Iris pigment epithelial cell (primary cell): ENCODE data around the gene RALA.

ENCODE experiments used
- DNase-seq: peaks from one replicate; pipeline ENCODE4 v3.0.0-alpha.2; 2011; ENCODE audit warnings: low read depth

Gene RALA

DNA sequence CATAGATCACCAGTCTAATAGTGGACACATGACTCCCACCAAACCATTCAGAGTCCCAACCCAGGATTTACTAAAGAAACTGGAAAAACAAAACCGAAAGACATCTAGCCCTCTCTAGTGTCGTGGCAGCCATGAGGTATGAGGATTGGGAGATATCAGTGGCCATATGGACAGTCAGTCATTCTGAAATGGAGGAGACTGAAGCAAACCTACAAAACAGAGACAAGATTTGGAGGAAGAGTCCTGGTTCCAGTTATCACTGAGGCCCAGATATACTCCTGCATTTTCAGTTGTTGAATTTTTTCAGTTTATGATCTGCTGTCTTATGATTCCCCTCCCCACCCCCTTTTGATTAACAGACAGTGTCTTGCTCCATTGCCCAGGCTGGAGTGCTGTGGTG lies 9.1 kb upstream of the RALA start:
- no peak for DNase-seq

DNA sequence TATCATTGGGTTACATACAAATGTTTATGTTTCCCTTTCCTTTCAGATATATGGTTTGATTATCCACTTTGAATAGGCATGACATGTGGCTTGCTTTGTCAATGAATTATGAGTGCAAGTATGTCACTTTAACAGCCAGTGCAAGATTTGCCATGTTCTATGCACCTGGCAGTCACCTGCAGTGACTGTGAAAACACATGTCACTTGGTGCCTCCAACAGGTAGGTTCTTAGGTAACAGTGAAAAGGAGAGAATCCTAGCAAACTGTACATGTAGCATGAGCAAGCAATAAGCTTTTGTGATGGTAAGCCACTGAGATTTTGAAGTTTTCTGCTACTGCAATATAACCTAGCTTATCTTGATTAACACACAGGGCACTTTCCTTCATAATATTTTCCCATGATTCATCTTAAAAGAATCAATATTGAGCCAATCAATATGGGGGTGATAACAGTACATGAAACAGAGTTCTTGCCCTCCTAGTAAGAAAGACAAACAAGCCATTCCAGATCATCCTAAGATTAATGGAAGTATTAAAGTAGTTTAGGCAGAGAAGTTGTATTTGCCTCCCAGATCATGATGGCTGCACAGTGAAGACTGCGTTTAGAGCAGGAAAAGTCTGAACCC lies 7.9 kb upstream of the RALA start:
- no peak for DNase-seq

DNA sequence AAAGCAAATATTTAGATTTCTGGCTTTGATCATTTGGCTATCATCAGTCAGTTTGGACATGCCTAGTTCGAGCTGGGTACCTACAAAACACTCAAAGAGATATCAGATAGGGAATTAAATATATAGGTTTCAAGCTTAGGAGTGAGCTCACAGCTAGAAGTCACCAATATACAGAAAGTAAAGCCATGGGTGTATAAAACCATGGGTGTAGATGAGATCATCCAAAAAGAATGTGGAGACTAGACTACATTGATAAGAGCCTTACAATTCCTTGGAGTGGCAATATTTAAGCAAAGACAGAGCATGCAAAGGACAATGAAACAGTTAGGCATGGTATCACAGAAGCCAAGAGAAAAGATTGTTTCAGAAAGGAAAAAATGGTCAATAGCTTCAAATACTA lies 7.2 kb upstream of the RALA start:
- peak; percentile 69 for DNase-seq

DNA sequence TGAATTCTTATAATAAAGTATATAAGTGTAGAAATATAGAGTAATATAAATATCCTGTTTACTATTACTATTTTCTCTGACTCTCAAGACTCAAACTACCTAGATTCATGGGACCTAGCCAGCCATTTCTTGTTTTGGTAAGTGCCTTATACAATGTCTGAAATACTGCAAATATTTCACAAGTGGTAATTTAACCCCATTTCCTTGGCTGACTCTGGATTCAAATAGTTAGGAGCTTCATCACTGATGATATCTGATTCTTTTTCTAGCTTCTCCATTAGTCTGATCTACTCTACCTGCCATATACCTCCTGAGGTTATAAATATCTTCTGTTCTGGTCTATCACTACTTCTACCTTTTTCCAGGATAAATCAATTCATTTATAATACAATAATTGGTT lies 6.4 kb upstream of the RALA start:
- peak; percentile 84 for DNase-seq

DNA sequence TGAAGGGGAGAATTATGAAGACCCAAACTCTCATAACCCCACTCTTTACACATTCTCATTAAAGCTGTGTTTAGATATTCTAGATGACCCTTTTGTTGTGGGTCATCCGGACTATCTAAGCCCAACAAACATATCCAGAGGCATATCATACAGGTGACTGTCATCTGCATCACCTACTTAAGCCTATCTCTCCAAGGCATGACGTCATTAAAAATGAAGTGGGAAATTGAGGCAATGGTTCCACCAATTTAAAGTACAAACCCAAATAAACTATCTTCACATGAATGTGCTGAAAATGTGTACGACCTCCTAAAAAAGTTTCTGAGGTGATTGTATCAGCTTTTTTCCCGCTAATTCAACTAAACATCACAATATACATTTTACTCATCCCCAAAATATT lies 4.5 kb upstream of the RALA start:
- DNase-seq, result no peak

DNA sequence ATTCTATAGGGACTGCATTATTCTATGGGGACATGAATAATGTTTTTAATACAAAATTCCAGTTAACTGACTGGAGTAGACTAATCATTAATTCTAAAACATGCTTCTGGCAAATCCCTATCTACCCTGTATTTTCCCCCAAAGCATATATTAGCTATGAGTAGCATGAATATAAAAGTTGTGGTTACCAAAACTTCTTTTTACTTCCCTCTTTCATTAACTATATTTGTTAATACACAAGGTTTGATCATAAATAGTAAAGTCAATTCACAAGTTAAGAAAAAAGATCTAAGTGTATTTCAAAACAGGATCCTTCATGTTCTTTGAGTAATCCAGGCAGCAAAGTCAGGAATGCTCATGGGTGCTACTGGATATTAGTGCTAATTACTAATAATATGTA lies 2.9 kb upstream of the RALA start:
- no peak for DNase-seq

DNA sequence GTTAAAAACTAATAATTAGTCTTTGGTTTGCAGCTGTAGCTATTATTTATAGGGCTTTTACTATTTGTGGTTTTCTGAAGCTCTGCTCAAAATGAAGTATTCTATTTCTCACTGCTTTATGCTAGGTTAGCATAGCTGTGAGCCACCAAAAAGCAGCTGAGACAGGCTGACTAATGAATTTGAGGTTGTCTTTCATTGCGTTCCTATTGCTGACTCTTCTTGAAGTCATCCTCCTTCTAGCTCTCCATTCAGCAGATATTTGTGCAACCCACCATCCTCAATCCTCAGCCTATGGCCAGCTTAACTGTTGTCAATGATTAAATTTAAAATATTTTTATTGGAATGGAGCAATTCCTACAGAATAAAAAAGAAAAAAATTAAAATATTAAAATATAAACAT lies 2.1 kb upstream of the RALA start:
- peak; percentile 97 for DNase-seq

DNA sequence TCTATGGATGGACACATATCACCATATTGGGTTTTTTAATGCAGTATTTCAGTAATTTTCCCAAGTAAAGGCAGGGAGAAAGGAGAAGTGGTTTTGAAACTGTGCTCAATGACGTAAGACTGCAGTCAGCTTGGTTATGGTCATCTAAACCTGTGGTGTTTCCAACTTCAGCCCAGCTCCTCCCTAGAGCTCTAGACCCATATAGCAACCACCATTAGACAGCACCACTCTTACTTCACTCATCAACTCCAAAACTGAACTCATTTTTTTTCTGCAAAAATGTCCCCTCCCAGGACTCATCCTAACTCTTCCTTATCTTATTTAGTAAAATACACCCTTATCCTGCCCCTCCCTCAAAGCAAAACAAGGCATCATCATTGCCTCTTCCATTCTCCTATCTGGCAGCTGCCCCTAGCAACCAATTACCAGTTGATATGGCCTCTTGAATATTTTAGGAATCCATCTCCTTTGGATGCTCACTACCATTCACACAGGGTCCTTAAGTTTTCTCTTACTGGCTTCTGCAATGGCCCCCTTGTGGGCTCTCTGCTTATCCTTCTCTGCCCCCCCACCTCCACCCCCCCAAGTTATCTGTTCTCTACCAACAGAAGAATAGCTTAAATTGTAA lies 1.5 kb upstream of the RALA start:
- DNase-seq, result no peak

DNA sequence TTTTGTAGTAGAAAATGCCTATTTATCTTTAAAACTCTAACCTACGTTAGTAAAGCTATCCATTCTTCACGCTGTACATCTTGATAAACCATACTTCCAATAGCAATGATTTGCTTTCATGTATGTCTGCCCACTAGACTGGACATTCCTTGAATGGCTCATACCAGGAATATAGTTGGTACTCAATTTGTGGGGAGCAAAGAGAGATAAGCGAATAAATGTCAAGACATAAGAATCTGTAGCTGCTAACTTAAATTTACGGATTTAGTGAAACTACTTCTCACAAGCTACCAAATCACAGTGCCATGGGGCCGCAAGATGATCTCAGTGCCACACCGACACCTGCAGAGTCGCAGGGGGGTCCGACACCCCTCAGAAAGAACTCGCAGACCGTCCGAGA lies 763 bp upstream of the RALA start:
- no peak for DNase-seq

DNA sequence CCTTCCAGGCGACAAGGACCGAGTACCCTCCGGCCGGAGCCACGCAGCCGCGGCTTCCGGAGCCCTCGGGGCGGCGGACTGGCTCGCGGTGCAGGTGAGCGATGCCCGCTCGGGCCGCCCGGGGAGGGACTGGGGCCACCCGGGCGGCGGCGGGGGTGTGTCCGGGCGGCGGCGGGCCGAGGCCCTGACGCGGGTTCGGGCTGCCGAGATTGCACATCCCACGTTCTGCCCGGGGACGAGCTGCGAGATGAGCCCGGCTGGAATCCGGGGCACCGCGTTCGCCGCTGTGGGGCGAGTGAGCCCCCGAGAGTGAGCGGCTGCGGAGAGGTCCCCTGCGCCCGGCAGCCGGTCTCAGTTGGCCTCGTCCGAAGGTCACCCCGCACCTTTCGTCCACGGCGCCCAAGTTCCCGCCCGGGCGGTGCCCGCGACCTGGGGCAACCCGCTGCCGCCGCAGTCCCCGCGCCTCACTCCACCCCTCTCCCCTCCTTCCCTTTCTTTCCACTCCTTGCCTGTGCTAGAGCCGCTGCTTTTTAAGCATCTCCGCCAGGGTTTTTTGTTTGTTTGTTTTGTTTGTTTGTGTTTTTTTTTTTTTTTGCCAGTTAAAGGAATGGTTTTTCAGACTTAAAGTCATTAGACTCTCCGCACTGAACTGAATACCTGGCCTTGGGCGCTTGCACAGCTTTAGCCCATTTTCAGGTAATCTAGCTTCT lies 515 bp downstream of the RALA start:
- DNase-seq, result no peak

DNA sequence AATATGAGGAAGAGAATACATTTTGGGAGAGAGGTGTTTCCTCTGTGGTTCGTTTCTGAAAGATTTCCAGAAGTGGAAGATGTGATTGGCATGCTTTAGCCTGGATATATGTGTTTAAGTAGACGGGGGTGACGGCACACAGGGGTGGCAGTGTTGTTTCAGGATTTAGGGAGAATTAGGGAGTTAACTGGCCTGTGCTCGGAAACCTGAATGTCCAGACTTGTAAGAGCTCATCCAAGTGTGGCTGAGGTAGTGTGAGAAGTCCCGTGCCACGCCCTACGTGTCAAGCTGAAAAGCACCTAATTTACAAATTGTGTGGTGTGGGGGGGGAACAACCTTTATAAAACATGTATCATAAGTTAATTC lies 1.1 kb downstream of the RALA start:
- DNase-seq, result no peak

DNA sequence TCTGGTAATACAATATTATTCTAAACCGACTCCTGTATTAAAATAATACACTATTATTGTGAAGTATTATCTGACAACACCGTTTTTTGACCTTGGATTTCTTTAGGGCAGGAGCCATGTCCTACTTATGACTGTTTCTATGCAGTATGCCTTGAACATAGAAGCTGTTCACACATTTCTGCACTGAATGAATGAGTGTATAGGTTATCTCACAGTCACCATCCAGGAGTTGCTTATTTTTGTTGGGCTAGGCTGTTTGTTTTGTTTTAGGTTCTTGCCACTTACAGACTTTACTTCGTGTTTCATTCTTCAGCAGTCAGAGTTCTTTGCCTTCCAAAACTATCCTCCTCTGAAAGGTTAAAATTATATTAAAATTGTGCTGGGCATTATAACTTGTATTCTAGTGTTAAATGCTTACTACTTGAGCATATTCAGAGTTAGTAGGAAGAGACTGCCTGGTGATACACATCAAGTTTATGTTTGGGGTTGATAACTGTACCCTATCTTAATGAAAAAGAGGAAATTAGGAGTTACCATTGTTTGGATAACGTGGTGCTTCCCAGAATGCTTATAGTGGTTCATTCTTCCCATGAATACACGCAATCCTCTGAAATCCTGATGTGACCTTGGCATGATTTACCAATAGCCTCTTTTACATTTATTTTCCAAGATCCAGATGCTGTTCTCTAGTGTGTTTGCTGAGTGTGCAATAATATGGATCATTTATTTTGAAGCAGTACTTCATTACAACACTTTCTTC lies 1.7 kb downstream of the RALA start:
- no peak for DNase-seq

DNA sequence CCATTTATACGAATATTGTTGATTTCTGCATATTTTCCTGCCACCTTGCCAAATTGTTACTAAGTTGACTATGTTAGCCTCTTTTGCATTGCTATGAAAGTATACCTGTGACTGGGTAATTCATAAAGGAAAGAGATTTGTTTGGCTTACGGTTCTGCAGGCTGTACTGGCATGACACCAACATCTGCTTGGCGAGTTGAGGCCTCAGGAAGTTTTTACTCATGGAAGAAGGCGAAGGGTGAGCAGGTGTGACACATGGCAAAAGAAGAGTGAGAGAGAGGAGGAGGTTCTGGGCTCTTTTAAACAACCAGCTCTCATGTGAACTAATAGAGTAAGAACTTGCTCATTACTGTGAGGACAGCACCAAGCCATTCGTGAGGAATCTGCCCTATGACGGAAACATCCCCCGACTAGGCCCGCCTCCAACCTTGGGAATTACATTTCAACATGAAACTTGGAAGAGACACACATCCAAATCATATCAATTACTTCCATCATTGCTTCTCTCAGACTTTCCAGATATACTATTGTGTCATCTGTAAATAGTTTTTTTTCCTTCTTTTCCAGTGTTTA lies 8.4 kb downstream of the RALA start:
- no peak for DNase-seq

DNA sequence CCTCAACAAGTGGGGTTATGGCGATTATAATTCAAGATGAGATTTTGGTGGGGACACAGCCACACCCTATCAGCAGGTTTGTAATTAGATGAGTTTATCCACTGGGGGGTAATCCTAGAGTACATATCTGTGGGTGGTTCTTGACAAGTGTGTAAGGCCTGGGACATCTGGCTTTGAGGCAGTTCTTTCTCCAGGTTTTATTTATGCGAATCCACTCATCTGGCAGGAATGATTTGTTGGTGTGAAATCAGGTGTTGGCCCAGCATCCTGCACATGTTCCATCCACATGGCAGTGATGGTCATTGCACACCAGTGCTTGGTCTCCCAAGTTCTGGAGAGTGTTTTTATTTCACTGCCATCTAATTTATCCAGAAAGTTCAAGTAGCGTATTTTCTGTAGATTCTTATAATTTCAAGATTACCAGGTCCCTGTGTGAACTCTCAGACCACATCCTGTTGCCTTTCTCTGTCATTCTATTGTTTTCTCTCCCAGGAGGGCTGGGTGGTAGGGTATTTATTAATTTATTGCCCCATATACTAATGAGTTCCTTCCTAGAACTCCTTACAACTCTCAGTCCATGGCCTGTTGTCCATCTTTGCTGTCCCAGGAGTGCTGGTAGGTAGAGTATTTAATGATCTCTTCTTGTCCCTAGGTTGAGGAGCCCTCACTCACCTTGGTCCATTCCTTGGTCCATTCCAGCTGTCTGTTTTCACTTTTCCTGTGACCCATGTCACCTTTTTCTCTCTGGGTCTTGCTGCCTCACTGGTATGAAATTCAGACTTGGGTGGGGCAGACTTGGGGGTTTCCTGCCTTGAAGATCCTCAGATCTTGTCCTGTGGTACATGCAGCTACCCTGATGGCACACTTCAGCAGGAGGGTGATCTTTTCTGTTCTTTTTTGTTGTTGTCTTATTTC lies 10.4 kb downstream of the RALA start:
- no peak for DNase-seq

DNA sequence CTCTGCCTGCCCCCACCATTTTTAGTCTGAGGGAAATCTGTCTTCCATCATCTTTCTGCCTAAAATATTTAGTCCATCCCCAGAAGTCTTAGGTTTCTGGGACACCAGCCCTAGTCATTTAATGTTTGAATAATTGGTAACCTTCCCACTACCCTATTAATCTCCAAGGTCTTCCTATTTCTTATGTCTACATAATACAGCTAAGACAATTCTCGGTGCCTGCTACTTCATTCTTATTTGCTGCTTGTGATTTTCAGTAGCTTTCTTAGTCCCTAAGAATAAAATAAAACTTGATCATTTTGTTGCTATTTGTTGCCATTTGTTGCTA lies 11.1 kb downstream of the RALA start:
- no peak for DNase-seq

DNA sequence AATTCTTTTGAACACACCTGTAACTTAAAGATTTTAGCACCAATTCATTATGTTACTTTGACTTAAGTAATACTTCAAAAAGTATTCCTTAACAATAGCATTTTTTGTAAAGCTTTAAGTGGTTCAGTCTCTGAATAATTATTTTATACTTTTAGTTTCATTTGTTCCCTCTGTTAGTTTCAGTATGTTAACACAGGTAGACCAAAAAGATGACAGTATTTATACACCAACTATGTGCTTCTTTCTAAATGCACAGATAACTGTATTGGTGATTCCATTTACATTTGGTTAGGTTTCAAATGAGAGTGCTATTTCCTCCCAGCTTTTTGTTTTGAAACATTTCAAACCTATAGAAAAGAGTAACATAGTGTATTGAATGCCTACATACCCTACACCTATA lies 14.0 kb downstream of the RALA start:
- DNase-seq, result no peak

DNA sequence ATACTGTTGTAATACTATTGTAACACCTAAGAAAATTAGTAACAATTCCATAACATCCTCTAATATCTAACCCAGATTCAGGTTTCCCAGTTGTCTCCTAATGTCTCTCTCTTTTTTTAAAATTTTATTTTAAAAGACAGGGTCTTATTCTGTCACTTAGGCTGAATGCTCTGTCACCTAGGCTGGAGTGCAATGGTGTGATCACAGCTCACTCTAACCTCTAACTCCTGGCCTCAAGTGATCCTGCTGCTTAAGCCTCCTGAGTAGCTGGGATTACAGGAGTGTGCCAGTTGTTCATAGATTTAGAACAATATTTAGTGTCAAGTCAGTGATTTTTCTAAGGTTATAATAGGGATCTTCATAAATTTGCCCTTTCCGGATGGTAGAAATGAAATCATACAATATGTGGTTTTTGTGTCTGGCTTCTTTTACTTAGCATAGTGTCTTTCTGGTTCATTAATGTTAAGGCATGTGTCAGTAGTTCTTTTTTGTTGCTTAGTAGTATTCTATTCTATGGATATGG lies 14.7 kb downstream of the RALA start:
- no peak for DNase-seq

DNA sequence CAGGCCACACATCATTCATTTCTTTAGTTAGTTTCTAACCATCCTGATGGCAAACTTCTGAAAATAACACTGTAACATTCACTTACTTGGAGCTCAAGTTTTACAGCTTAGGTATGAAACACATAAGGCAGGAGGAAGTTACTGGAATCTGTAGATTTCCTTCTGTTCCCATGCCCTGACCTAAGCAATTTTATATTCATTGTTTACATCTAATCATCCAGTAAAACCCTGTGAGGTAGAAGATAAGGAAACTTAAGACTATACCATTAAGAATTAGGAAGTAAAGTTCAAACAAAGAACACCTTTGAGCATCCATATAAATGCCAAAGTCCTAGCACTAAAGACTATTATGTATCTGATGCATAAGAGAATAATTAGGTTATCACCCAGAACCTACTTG lies 19.5 kb downstream of the RALA start:
- DNase-seq, result no peak

DNA sequence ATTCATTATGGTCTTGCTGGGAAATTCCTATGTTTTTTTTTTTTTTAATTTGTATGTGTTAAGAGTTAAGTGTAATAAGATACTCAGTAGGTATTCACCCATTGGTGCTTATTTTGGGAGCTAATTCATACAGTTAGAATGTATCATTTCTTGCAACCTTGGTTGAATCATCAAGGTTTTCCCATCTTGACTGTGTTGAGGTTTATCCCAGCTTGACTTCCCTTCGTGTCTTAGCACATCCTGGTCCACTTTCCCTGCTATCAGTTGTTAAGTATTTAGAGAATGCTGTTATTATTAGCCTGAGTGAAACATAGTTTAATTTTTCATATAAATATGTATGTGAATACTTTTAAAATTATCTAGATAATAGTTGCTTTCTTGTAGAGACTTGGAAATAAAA lies 20.8 kb downstream of the RALA start:
- DNase-seq, result peak; percentile 84

DNA sequence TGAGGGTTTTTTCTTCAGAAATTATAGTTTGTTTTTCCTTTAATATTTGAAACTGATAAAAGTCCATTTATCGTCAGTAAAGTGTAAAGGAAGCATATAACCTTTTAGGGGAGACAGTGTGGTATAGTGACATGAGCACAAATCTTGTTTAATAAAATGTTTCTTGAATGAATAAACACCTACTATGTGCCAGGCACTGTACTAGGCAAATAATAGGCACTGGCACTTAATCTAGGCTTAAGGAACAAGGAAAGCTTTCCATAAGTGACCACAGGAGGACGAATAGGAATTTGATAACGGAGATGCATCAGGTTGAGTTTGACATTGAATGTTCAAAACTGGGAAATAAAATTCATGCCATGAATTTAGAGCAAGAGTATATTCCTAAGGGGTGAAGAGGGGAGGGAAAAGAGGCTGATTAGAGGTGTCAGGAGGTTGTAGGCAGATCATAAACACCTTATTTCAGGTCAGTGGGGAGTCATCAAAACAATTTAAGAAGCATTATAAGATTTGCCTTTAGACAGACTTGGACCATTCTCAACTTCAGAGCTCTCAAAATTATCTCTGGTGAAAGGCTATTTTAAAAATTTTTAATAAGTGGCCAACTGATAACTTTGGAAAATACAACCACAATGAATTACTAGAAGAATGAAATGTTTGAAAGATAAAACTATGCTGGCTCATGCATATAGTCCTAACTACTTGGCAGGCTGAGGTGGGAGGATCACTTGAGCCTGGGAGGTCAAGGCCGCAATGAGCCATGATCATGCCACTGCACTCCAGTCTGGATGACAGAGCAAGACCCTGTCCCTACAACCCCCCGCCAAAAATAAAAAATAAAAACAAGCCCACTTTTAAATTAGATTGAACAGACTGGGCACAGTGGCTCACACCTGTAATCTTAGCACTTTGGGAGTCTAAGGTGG lies 22.4 kb downstream of the RALA start:
- no peak for DNase-seq
